GM18519 (cell line): Measurements from ENCODE around the gene NOSTRIN.
"Not testable (repeated sequence)": the region's sequence is repeated elsewhere in the genome, so short reads cannot be mapped to it uniquely, and the experiment has no call there.

Experiments
- ATAC-seq: cut with Tn5 transposase; IDR thresholded peaks from one replicate; pipeline ENCODE4 v1.9.1; 2021; ENCODE audit warnings: mild to moderate bottlenecking, moderate library complexity; ENCODE audit not compliant: unreplicated experiment, low FRiP score

The NOSTRIN gene, protein sequence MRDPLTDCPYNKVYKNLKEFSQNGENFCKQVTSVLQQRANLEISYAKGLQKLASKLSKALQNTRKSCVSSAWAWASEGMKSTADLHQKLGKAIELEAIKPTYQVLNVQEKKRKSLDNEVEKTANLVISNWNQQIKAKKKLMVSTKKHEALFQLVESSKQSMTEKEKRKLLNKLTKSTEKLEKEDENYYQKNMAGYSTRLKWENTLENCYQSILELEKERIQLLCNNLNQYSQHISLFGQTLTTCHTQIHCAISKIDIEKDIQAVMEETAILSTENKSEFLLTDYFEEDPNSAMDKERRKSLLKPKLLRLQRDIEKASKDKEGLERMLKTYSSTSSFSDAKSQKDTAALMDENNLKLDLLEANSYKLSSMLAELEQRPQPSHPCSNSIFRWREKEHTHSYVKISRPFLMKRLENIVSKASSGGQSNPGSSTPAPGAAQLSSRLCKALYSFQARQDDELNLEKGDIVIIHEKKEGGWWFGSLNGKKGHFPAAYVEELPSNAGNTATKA

GRCh38 chr2:168801961-168802858 is at the start of gene NOSTRIN:
NOSTRIN (plus strand) TSS chr2:168802637; CDS start chr2:168802647, 10 bp downstream.
- no peak for ATAC-seq

DNA sequence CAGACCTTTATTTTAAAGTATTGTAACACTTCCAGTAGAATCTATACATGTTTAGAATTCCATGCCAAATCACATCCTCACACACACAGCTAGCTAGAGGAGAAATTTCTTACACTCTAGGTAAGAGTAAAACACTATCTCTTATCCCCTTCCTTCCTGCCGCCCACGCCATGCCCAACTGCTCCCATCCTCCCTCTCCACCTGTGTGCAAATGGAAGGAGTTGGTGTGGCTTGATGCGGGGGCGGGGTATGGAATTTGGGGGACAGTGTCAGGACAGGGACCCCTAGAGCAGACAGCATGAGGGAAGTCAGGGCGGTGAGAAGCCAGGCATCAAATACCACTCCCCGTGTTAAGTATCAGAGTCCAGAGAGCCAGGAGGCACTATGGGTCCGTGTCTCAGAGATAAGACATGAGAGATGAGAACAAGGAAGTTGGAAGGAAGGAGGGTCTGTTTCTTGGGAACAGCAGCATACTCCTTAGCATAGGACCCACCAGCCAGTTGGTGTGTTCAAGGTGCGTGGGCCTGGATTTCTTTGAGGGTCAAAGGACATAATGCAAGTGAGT is 48.6 kb upstream of the NOSTRIN start:
- ATAC-seq, result no peak

- no peak for ATAC-seq
These were observed 45.2 kb upstream of the NOSTRIN start for GRCh38 chr2:168757223-168757622.

GRCh38 chr2:168758970-168759820 is 43.2 kb upstream of the NOSTRIN start:
- ATAC-seq, result peak; percentile 81

DNA sequence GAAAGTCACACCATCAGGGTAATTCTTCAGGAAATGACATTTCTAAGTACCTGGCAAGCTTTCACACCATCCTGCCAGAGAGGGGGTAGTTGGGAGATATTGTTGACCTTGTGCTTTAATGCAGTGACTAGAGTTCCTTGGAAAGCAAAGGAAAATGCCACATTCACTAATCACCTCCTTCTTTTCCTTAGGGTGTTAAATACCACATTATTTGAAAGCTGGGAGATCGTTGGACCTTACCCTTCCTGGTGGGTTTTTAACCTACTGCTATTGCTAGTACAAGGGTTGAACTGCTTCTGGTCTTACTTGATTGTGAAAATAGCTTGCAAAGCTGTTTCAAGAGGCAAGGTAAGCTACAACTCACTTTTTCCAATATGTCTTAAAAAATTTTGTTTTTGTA is 37.0 kb upstream of the NOSTRIN start:
- ATAC-seq, result no peak

DNA sequence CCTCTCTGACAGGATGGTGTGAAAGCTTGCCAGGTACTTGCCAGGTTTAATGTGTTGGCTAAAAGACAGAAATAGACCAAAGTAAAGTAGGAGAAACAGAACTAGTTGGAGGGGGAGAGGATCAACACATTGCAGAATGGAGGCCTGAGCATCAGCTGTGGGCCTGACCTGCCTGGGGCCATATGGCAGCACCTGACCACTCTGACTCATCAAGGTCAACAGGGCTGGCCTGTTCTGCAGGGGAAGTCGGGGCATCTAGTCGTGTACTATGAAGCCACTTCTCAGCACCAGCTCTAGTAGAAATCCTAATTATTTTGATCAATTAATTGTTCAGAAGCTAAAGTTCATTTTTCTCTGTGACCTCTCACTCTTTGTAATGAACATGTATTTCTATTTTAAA is 35.8 kb upstream of the NOSTRIN start:
- ATAC-seq, result no peak

DNA sequence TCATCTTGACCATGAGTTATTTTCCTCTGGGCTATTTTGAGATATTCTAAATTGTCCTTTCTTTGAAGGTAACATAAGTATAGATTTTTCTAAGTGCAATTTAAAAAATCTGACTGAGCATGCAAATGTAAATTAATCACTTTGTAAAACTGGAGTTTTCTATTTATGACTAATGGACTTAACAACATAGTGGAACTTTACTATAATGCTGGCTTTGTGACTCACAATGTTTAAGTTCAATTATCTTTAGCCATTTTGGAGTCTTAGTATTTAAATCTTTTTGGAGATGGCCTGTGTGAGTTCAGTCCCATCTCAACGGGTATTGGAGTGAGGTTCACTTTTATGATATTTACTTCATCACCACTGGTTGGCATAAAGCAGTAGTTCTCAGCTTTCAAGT is 35.2 kb upstream of the NOSTRIN start:
- no peak for ATAC-seq

DNA sequence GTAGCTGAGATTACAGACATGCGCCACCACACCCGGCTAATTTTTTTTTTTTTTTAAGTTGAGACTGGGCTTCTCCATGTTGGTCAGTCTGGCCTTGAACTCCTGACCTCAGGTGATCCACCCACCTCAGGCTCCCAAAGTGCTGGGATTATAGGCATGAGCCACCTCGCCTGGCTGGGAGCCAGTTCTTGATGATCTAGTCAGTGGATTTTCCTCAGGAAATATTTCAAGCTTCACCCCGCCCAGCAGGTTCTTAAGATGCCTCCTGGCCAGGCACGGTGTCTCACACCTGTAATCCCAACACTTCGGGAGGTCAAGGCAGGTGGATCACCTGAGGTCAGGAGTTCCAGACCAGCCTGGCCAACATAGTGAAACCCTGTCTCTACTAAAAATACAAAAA is 34.1 kb upstream of the NOSTRIN start:
- ATAC-seq, result not testable (repeated sequence)

DNA sequence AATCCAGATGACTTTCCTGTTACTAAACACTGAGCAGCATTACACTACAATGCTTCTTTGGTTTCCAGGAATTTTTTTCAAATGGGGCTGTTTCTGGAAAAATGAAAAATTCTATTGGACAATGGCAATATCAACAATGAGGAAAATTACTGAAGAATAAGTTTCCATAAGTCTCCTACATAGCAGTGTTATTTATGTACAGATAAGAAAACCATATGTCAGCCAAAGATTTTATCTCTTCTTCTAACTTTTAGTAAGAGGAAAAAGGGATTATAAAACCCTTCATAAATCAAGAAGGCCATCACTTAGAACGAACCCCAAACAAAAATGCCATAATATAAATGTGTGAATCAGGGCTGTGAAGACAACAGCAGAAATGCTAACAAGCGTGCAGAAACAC is 31.6 kb upstream of the NOSTRIN start:
- ATAC-seq, result no peak

DNA sequence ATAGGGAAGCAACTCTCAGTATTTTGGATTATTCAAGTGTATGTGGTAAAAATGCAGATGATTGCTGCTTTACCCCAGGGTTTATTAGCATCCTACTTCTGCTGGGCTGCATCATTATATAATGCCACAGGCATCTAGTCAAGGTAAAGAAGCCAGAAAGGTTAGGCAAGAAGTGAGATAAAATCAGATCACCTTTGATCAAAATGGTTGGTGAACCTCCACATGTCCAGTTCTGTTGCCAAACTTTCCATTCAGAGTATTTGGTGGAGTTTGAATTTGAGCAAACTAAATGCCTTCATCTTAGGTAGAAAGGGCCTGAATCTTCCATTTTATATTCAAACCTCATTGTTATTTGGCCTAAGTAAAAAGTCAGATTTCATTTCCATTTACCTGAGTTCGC is 29.7 kb upstream of the NOSTRIN start:
- no peak for ATAC-seq

DNA sequence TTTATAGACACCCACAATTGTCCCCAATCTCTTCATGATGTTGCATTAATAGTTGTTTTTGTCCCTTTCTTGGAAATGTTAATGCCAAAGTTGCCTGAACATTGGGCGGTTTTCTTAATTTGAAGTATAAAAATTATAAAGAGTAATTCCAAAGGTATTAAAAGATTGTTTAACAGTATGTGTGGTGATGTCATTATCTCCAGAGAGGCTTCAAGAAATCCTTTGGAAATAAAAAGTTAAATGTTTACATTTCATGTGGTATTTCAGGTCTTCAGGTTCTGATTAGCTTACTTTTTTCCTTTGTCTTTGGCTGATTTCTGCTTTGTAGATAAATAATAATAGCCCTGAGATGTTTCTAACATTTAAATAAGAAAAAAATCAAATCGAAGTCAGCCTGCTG is 29.3 kb upstream of the NOSTRIN start:
- ATAC-seq, result no peak

DNA sequence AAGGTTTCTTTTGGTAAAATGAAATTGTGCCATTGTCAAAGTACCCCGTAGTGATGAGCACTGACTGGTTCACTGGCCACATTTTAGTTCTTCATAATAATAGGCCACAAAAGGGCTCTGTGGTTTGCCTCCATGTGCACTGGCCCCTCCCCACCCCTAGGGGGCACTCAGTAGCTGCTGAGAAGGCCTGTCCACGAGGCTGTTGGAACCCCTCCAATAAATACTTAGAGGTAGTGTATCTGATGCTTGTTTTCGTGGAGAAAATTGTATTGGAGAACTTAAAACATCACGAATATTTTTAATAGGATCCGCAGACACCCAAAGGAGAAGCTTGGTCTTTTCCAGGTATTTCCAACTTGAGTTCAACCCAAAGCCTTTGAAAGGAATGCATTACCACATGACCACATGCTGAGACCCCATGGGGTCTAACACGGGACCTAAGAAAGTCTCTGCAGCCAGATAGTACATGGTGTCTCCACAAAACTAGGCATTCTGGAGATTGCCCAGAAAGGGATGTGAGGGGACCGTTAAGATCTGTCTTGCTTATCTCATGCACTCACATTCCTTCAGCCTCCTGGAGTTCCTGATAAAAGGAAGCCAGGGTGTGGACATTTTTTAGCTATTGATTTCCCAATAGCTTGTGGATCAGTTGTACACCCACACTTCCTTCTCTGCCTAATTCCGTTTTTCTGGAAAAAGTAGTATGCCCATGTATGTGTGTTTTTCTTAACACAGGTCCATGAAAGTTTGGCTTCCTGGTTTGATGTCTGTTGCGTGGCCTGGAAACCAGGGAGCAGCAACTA is 28.5 kb upstream of the NOSTRIN start:
- peak; percentile 73 for ATAC-seq

GRCh38 chr2:168775837-168776236 is 26.6 kb upstream of the NOSTRIN start:
- no peak for ATAC-seq

DNA sequence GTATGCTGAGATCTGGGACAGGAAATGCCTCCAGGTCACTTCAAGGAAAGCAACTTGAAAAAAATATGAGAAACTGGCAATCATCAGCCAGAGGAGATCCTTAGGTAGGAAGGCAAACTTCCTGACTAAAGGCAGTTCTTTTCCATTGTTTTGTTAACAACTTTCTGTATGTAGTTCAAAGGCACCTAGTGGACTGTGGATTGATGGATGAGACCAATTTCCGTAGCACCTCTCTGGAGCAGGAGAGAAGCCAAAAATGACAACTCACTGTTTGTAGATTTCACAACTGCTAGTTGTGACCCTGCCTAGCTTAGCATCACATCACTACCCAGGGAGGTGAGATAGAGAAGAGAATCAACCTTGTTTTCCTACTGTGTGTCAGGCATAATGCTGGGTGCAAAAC is 21.8 kb upstream of the NOSTRIN start:
- no peak for ATAC-seq

GRCh38 chr2:168781191-168781817 is 21.1 kb upstream of the NOSTRIN start:
- ATAC-seq, result no peak

DNA sequence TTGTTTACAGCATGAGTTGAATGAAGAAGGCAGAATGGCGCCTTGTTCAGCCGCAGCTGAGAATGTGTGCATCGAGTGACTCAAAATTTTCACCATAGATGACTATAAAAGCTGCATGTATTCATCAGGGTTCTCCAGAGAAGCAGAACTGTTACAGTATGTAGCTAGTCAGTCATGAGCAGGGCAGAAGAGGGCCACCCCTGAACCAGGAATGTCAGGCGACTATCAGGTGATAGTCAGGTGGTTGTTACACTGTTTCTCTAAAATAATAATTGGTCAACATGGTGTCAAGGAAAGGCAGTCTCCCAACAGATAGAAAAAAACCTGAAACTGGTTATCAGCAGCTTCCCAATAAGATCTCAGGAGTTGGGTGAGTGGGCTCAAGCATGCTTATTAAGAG is 20.2 kb upstream of the NOSTRIN start:
- ATAC-seq, result no peak

DNA sequence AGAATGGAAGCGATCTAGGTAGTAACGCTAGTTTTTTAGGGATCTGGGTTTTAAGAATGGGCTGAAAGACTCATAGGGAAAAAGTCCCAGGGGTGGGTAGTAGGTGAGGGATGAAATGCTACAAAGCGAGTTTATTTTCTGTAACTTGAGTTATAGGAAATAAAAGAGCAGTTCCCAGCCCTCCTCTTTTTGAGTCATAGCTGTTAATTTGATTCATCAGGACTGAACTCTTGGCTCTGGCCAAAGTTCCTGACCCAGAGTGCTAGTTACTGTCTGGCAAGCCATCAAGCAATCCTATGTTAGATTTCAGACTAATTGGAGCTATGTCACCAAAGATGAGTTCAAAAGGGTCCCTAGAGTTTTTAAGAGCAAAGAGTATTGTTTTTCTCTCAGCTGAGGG is 17.4 kb upstream of the NOSTRIN start:
- ATAC-seq, result no peak

DNA sequence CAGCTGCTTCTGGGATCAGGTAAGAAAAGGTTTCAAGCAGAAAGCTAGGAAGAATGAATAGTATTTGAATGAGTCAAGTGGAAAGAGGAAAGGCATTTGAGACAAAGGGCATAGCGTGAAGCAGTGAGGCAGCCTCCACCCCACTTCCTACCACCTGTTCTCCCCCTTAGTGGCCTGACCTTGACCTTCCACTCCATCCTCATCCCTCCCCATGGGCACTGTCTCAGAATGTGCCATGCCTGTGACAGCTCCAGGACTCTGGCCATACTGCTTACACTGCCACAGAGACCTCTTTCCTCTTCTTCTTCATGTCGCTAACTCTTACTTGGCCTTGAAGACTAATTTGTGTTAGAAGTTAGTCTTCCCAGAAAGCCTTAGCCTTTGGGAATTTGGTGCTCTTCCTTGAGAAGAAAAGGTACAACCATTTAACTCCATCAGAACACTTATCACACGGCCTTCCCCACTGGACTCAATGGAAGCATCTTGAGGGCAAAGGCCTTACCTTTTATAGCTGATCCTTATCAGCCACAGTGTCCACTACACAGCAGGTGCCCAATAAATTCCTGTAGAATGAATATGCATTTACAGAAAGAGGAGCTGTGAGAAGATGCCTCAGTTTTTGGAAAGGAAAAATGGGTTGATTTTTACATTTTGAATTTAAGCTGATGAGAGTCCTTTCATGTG is 15.2 kb upstream of the NOSTRIN start:
- no peak for ATAC-seq
